GM23338 (cell line): ENCODE data around the gene MINDY1. TPM values are rescaled to one million over a fixed set of nuclear protein-coding genes. Genes with fewer than 3 reads are reported as not detected.

ENCODE experiments used
- ATAC-seq: fragments of 200-7000 bp; cut with Tn5 transposase; 3 replicates; pipeline ENCODE4 v1.9.1; 2020
- DNase-seq: peaks from one replicate; pipeline ENCODE4 v3.0.0-alpha.2; 2015; ENCODE audit warnings: low spot score
- H2AFZ ChIP-seq: fragments of 200-600 bp; sonication (generic); 2 replicates; pipeline ENCODE4 v1.8.0; 2016; ENCODE audit warnings: antibody characterized with exemption, mild to moderate bottlenecking, moderate library complexity
- H3F3A ChIP-seq: fragments of 200-600 bp; sonication (generic); replicated peaks from 2 replicates; pipeline ENCODE4 v1.8.0; 2017; ENCODE audit warnings: antibody characterized with exemption, mixed run types, low read depth
- H3K27ac ChIP-seq: fragments of 200-600 bp; sonication (generic); 2 replicates; pipeline ENCODE4 v1.6.1; 2016; ENCODE audit warnings: low read depth
- H3K27me3 ChIP-seq: fragments of 200-600 bp; sonication (generic); 2 replicates; pipeline ENCODE4 v1.8.0; 2016; ENCODE audit warnings: mild to moderate bottlenecking, mixed run types, moderate library complexity; ENCODE audit not compliant: insufficient read depth
- H3K36me3 ChIP-seq: fragments of 200-600 bp; sonication (generic); 2 replicates; pipeline ENCODE4 v1.8.0; 2016; ENCODE audit warnings: mild to moderate bottlenecking; ENCODE audit not compliant: insufficient read depth
- H3K4me1 ChIP-seq: fragments of 200-600 bp; sonication (generic); 2 replicates; pipeline ENCODE4 v1.8.0; 2016; ENCODE audit warnings: mild to moderate bottlenecking, moderate library complexity; ENCODE audit not compliant: insufficient read depth
- H3K4me2 ChIP-seq: fragments of 200-600 bp; sonication (generic); 2 replicates; pipeline ENCODE4 v1.7.1; 2017; ENCODE audit warnings: mixed run types
- H3K4me3 ChIP-seq: fragments of 200-600 bp; sonication (generic); 2 replicates; pipeline ENCODE4 v1.6.1; 2016; ENCODE audit warnings: mixed run types
- H3K79me2 ChIP-seq: fragments of 200-600 bp; sonication (generic); replicated peaks from 2 replicates; pipeline ENCODE4 v1.8.0; 2017; ENCODE audit warnings: mild to moderate bottlenecking; ENCODE audit not compliant: insufficient read depth
- H3K9me2 ChIP-seq: fragments of 200-600 bp; sonication (generic); 2 replicates; pipeline ENCODE4 v1.8.0; 2017; ENCODE audit not compliant: insufficient read depth
- H4K20me1 ChIP-seq: fragments of 200-600 bp; sonication (generic); replicated peaks from 2 replicates; pipeline ENCODE4 v1.8.0; 2017; ENCODE audit warnings: mild to moderate bottlenecking; ENCODE audit not compliant: insufficient read depth
- H3K27ac Mint-ChIP-seq: 2 replicates; pipeline ENCODE4 v1.8.0; 2020; ENCODE audit warnings: inconsistent platforms, mild to moderate bottlenecking, moderate library complexity, mixed read lengths
- H3K27me3 Mint-ChIP-seq: 3 replicates; pipeline ENCODE4 v1.8.0; 2022; ENCODE audit warnings: low read depth, mild to moderate bottlenecking, moderate library complexity, mixed read lengths, inconsistent platforms; ENCODE audit not compliant: insufficient read depth, poor library complexity
- H3K36me3 Mint-ChIP-seq: 3 replicates; pipeline ENCODE4 v1.8.0; 2021; ENCODE audit warnings: low read depth, mild to moderate bottlenecking, inconsistent platforms, moderate library complexity, mixed read lengths
- H3K4me1 Mint-ChIP-seq: 3 replicates; pipeline ENCODE4 v1.8.0; 2020; ENCODE audit warnings: mild to moderate bottlenecking, inconsistent platforms, mixed read lengths
- H3K4me3 Mint-ChIP-seq: 3 replicates; pipeline ENCODE4 v1.8.0; 2021; ENCODE audit warnings: moderate library complexity, mild to moderate bottlenecking, inconsistent platforms, mixed read lengths
- H3K9me3 Mint-ChIP-seq: 3 replicates; pipeline ENCODE4 v1.8.0; 2020; ENCODE audit warnings: moderate library complexity, mild to moderate bottlenecking, inconsistent platforms, mixed read lengths
- CTCF ChIP-seq, 2 experiments: fragments of 200-600 bp in 1 of 2; sonication (generic) in 1 of 2; conservative IDR thresholded peaks; 2 replicates each; pipeline versions ENCODE4 v1.5.1 to v1.6.1; 2016 to 2017; ENCODE audit warnings: antibody characterized with exemption in 2 of 2, low read depth in 2 of 2, mild to moderate bottlenecking in 2 of 2, moderate library complexity in 1 of 2
- EZH2 ChIP-seq: fragments of 200-600 bp; sonication (generic); IDR thresholded peaks from one replicate; pipeline ENCODE4 v1.8.0; 2017; ENCODE audit warnings: antibody characterized with exemption, mild to moderate bottlenecking, low read depth; ENCODE audit not compliant: unreplicated experiment
- EZH2phosphoT487 ChIP-seq: fragments of 200-600 bp; sonication (generic); IDR thresholded peaks from one replicate; pipeline ENCODE4 v1.8.1; 2018; ENCODE audit warnings: antibody characterized with exemption; ENCODE audit not compliant: unreplicated experiment
- JUNB ChIP-seq: IDR thresholded peaks from one replicate; pipeline ENCODE4 v1.6.1; 2016; ENCODE audit warnings: antibody characterized with exemption; ENCODE audit not compliant: unreplicated experiment
- NANOG ChIP-seq: IDR thresholded peaks from 2 replicates; pipeline ENCODE4 v1.6.1; 2016; ENCODE audit warnings: antibody characterized with exemption, borderline replicate concordance
- REST ChIP-seq: IDR thresholded peaks from one replicate; pipeline ENCODE4 v1.6.1; 2018; ENCODE audit warnings: antibody characterized with exemption; ENCODE audit not compliant: unreplicated experiment
- STAT1 ChIP-seq: IDR thresholded peaks from one replicate; pipeline ENCODE4 v1.6.1; 2016; ENCODE audit warnings: antibody characterized with exemption; ENCODE audit not compliant: unreplicated experiment
- ZNF114 ChIP-seq: fragments of 250-450 bp; sonication (Bioruptor Pico); IDR thresholded peaks from 2 replicates; pipeline ENCODE4 v1.5.0; 2020; ENCODE audit warnings: mild to moderate bottlenecking, moderate library complexity
- ZNF331 ChIP-seq: fragments of 250-450 bp; sonication (Bioruptor Pico); IDR thresholded peaks from 2 replicates; pipeline ENCODE4 v1.5.0; 2020; ENCODE audit warnings: low read depth, mild to moderate bottlenecking, moderate library complexity
- polyA plus RNA-seq: library from polyadenylated mRNA; unstranded; fragments of >200 nt; fragmentation: Nextera tagmentation; extraction: Ambion mirVana; gene quantifications from 2 replicates; pipeline ENCODE4 v1.2.1, GENCODE V29; 2016
- total RNA-seq: library from RNA; depleted of rRNA; stranded (reverse); fragments of >200 nt; shearing (Covaris generic); gene quantifications from 2 replicates; pipeline ENCODE4 v1.2.3, GENCODE V29; 2014
- TF ChIP-seq, protein P1 (sequence below): IDR thresholded peaks from 2 replicates; pipeline ENCODE4 v1.6.1; 2016; ENCODE audit warnings: antibody characterized with exemption

MINDY1 gene
- total and polyA plus RNA-seq, 2 experiments from 2014 or later = 4.5 to 10.3 TPM

GRCh38 chr1:151026460-151026859, 19.8 kb upstream of the MINDY1 start (continued):
- TF ChIP-seq REST = no peak
- no peak for TF ChIP-seq EZH2
- TF ChIP-seq NANOG = no peak
- TF ChIP-seq EZH2phosphoT487 = no peak
- TF ChIP-seq, protein P1, sequence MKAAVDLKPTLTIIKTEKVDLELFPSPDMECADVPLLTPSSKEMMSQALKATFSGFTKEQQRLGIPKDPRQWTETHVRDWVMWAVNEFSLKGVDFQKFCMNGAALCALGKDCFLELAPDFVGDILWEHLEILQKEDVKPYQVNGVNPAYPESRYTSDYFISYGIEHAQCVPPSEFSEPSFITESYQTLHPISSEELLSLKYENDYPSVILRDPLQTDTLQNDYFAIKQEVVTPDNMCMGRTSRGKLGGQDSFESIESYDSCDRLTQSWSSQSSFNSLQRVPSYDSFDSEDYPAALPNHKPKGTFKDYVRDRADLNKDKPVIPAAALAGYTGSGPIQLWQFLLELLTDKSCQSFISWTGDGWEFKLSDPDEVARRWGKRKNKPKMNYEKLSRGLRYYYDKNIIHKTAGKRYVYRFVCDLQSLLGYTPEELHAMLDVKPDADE = no peak
- TF ChIP-seq CTCF (conservative IDR thresholded peaks at IDR 0.05; ENCODE audit: low read depth in 2 of 2) = no peak
- no peak for TF ChIP-seq STAT1

- Histone ChIP-seq H2AFZ (no peak overlapping the region), H3K36me3 (no peaks in the 10 kb centered on the region; the same call in 1 of the 2 replicates), H3K9me2 (no peaks in the 10 kb centered on the region), H3K27ac (no peak overlapping the region), H3K4me3 (no peak overlapping the region), H3K4me2 (no peak overlapping the region), H3K27me3 (no peaks in the 10 kb centered on the region), H3K4me1 (no peaks in the 10 kb centered on the region), H3K79me2 (no peaks in the 10 kb centered on the region), H4K20me1 (peaks cover 2% of the 10 kb centered on the region; the same call in 1 of the 2 replicates), H3F3A (peaks cover 4% of the 10 kb centered on the region; the same call in 1 of the 2 replicates)
- Mint-ChIP-seq H3K4me3 (no peak overlapping the region), H3K4me1 (peaks cover 2% of the 10 kb centered on the region; the same call in 1 of the 3 replicates), H3K9me3 (no peaks in the 10 kb centered on the region), H3K36me3 (peaks cover 34% of the 10 kb centered on the region), H3K27me3 (peaks cover 3% of the 10 kb centered on the region), H3K27ac (peak overlapping the region; percentile 74)
- TF ChIP-seq, protein P1 = no peak
- TF ChIP-seq ZNF331 (CRISPR knock-in tag) (no peak), EZH2 (no peak), JUNB (no peak), EZH2phosphoT487 (no peak), CTCF (conservative IDR thresholded peaks at IDR 0.05; ENCODE audit: low read depth in 2 of 2) (peak; percentile 92 to 97), STAT1 (no peak), ZNF114 (CRISPR knock-in tag) (no peak)
- peak; percentile 93 for DNase-seq
- peak; percentile 100 for ATAC-seq
Measured at GRCh38 chr1:151024540-151025146, 17.9 kb upstream of the MINDY1 start.
